CD4-positive, alpha-beta T cell treated with Interferon alpha-2 for 1 hour (primary cell): ENCODE data around the gene ING5.

Experiments
- DNase-seq, 2 donors: peaks; one replicate each; pipeline ENCODE4 v3.0.0-alpha.2; 2020 to 2022

The ING5 gene

DNA sequence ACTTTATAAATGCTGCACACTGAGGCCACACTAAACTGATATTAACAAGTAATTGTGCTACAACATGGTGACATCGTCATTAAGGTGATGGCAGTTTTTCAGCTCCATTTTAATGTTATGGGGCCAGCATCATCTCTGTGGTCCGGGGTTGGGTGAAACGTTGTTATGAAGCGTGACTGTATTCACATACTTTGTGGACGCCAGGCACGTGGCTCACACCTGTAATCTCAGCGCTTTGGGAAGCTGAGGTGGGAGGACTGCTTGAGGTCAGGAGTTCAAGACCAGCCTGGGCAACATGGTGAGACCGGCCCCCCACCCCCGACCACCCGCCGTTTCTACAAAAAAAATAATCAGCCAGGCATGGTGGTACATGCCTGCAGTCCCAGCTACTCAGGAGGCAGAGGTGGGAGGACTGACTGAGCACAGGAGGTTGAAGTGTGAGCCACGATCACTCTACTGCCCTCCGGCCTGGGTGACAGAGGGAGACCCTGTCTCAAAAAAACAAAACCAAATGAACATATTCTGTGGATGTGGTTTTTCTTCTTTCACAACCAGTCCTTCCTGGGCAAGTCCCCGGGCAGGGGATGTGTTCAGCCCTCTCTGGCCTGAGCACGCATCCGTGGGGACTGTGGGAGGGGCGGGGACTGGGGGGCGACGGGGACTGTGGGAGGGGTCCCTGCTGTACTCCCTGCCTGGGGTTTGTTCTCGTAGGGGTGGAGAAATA, 61.9 kb downstream of the ING5 start:
- peak; percentile 12 to 49 for DNase-seq

DNA sequence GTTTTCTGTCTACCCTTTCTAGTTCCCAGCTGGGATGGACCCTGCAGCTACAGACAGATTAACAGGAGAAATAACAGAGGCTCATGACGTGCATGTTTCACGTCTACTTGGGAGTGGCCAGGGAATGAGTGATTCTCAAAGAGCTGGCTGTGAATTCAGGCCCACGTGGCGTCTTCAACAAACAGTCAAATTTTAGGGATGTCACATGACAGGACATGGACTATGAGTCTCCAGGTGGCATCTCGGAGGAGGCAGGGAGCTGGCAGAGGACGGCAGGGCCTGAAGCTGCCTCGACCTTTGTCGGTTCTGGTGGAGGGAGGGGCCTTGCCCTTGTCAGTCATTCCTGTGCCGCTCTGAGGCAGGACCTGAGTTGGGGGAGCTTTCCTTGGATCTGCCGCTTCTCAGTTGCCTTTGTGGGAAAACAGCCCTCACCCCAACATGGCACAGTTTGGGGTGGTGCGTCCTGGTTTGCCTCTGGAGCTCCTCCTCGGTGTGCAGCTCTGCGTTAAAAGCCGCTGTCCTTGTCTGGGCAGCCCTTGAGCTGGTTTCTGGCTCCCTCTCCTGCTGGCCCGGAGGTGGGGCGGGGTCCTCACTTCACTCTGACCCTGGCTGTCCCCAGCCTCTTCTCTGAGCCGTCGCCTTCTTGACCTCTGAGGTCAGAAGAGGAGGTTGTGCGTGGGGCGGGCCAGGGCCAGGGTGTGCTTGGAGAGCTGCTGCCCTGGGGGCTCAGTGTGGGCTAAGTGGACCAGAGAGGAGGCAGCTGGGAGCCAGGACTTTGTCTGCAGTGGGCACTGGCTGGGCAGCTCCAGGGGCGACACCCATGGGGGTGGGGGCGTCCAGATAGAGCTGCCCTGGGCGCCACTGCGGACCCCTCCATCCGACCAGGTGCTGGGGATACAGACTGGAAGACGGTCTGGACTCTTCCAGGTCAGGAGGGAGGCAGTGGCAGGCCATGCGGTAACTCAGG, 62.7 kb downstream of the ING5 start:
- no peak for DNase-seq

DNA sequence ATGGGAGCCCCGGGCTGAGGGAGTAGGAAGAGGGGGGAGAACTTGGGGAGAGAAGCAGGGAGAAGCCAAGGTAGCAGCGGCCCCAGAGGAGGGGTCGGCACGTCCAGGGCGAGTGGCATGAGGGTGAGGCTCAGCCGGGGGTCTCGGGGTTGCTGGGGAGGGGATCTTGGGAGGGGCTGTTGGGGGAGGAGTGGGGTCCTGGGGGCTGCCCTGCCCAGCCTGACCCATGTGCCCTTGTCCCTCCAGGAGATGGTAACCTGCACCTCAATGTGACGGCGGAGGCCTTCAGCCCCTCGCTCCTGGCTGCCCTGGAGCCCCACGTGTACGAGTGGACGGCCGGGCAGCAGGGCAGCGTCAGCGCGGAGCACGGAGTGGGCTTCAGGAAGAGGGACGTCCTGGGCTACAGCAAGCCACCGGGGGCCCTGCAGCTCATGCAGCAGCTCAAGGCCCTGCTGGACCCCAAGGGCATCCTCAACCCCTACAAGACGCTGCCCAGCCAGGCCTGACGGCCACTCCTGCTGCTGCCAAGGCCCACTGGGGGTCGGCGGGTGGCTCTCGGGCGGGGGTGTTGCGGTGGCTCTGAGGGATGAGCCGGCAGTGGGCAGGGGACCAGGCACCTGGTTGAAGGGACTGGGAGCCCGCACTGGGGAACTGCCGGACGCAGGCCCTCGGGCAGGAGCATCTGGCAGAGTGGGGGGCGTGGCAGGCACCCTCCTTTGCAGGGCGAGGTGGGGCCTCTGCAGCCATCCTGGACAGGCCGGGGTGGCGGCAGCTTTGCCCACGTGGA, 65.8 kb downstream of the ING5 start:
- DNase-seq = no peak

DNA sequence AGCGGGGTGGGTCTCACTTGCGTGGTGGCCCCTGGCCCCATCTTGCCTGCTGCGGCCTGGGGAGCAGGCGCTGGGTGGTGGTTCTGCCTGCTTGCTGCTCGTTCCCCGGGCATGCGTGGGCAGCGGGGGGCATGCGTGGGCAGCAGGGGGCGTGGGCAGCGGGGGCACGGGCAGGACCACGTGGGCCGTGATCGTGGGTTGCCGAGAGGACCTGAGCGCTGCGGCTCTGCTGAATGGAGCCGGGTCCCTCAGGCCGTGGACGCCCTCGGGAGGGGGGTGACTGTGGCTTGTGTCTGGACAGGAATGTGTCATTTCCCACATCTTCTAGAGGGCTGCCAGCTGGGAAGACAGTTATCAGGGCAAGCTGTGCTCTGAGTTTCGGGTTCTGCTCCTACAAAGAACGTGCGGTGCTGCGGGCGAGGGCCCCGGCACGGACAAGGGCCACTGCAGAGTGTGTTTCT, 66.4 kb downstream of the ING5 start:
- DNase-seq = no peak

DNA sequence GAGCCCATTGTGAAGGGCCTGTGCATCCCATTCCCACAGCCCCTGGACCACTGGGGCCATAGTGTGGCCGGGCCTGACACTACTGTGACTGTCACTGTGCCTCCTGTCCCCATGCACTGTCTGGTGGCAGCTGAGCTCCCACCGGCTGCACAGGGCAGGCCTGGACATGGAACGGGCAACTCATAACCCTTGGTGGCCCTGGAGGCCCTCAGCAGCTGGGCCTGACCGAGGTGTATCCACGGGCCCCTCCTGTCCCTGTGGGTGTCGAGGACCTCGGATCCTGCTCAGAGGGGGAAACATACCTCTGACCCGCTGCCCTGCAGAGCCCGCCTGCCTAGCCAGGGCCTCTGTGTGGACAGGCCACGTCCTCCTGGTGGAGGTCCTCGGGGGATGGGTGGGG, 67.0 kb downstream of the ING5 start:
- DNase-seq = no peak

DNA sequence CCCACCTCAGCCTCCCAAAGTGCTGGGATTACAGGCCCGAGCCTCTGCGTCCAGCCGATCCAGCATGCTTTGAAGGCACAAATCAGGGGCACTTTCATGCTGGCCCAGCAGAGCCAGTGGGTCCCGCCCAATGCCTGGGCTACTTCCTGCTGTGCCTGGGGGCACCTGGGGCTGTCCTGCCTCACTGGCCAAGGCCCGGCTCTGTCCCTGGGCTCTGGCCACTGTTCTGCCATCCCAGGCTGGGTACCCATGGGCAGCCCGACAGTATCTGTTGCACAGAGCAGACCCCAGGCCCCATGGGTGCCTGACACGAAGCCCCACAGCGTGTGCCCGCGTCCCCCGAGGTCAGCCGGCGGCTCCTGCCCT, 68.0 kb downstream of the ING5 start:
- DNase-seq = no peak

DNA sequence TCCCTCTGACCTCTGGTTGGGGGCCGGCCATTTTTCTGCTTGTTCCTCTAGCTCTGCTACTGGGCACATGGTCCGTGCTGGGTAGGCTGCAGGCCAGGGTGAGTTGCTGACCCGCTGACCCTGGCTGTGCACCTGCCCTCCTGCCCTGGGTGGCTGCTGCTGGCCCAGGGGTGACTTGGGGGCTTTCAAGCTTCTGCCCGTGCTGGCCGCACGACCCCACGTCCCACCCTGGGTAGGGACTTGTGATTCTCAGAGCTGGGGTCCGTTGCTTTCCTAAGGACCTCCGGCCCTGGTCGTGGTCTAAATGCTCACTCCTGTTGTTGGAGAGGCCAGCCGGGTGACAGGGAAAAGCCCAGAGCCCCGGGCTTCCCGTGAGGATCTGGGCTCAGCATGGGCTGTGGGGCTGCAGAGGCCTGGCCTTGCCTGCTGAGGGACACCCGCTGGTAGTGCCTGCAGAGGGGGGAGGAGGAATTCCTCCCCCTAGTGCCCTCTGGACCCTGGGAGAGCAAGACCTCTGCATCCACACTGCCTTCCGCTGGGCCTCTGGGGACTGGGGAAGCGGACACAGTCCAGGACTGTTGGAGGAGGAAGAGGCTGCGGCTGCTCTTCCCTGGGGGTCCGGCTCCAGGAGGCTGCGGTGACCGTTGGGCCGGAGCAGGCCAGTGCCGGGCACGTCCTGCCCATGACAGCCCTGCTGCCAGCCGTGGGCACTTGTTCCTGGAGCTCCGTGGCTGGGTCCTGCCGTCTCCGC, 68.5 kb downstream of the ING5 start:
- DNase-seq = no peak

DNA sequence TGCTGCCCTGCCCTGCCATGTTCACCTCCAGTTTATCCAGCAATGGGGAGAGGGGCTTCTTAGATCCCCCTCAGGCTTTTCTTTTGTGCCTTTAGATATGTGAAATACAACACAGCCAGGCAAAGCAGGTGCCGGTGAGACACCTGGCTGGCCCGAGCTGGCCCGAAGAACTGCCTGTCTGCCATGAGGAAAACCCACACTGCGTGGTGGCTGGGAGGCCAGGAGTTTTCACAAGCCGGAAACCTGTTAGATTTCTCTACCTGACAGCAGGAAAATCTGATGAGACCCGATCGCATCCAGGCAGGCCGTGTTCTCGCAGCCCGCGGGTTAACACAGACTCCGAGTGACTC, 69.1 kb downstream of the ING5 start:
- no peak for DNase-seq

DNA sequence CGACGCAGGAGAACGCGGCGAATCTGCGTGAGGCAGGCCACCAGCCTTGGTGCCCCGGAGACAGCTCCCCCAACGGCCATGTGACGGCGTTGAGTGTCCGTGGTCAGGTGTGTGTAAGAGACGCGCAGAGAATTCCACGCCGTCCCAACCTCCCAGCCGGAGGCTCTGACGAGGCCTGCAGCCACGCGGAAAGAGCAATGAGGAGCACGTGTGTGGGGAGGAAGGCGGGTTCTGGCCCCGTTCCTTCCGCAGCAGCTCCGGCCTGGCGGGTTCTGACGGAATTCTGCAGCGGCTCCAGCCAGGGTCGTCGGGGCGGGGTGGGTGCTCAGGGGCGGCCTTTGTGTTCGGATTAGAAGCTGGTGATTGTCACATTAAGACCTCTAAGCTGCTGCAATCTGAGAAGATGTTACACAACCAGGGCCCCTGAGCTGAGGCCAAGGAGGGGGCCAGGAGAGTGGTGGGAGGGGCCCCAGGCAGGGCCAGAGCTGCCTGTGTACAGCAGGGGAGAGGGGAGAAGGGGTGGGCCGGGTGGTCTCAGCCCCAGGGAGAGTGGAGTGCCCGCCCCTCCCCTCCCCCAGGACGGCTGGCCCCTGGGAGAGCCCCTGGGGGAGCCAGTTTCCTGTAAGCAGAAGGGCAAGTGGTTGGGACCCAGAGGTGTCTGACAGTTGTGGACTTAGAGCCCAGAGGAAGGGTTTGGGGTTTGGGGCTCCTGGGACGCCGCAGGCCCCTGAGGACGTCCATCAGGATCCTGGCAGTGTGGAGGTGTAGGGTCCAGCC, 69.6 kb downstream of the ING5 start:
- DNase-seq = no peak

DNA sequence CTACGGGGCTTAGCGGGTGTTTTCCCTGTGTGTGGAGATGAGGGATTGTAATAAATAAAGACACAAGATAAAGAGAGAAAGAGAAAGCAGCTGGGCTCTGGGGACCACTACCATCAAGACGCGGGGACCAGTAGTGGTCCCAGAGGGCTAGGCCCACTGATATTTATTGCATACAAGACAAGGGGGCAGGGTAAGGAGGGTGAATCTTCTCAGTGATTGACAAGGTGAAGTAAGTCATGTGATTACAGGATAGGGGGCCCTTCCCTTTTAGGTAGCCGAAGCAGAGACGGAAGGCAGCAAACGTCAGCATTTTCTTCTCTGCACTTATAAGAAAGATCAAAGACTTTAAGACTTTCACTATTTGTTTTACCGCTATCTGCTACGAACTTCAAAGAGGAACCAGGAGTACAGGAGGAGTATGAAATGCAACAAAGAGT, 70.2 kb downstream of the ING5 start:
- peak in 1 of 2 donors; percentile 69 for DNase-seq

DNA sequence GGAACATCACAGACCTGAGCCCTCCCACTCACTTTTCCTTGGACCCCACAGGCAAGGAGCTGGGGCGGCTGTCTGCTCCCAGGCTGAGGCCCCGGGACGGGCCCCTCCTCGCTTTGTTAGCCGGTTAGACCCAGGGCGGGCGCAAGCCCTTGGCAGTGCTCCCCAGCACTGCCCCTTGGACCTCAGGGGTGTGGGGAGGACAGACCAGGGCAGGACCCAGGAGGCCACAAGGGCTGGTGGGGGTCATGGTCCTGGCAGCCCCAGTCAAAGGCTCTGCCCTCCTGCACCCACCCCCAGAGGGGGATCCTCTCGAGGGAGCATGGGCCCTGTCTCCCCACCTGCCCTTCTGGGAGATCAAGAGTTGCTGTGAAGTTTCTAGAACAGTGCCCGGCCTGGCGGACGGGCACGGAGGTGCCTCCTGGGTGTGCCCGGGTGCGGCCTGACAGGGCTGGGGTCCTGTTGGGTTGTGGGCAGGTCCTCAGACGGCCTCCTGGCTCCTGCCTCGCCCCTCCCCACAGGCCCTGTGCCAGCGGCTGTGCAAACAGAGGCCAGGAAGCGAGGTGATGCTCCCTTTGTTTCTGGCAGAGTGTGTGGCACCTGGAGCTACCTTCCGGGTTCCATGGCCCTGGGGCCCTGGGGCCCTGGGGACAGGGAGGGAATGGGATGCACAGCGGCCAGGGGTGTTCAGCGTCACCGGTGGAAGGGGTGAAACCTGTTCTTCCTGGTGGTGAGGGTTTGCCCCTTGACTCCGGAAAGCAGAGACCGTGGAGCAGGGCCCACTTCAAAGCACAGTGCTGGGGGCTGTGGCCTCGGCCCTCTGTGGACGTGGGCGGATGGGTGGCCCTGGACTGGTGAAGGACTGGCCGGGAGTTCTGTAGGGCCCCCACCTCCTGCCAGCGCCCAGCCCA, 71.9 kb downstream of the ING5 start:
- DNase-seq = no peak

DNA sequence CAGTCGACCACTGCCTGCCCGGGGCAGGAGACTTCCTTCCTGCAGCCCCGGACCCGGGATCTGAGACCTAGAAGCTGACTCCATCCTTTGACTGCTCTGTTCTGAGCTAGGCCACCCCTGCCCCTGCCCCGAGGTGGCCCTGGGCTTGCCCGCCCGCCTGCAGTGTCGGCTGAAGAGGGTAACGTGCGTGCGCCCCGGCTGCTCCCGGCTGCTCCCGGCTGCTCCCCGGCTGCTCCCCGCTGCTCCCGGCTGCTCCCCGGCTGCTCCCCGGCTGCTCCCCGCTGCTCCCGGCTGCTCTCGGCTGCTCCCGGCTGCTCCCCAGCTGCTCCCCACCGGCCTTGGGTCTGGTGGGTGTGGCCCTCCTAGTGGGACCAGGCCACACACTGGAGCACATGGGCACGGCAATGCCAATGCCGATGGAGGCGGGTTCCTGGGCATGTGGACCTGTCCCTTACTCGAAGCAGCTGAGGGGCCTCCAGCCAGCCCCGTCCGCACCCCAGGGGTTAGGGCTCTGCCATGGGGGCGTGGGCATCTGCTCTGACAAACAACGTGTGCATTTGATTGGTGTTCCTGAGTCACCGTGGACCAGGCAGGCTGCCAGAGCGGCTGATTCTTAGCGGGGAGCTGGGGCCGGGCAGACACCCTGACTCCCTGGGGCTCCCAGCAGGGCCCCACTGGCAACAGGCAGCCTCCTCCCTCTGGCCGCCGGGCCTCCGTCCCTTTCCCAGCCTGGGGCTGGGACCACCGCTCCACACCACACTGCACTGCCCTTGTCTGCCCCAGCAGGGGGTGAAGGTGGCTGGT, 72.8 kb downstream of the ING5 start:
- DNase-seq = no peak

DNA sequence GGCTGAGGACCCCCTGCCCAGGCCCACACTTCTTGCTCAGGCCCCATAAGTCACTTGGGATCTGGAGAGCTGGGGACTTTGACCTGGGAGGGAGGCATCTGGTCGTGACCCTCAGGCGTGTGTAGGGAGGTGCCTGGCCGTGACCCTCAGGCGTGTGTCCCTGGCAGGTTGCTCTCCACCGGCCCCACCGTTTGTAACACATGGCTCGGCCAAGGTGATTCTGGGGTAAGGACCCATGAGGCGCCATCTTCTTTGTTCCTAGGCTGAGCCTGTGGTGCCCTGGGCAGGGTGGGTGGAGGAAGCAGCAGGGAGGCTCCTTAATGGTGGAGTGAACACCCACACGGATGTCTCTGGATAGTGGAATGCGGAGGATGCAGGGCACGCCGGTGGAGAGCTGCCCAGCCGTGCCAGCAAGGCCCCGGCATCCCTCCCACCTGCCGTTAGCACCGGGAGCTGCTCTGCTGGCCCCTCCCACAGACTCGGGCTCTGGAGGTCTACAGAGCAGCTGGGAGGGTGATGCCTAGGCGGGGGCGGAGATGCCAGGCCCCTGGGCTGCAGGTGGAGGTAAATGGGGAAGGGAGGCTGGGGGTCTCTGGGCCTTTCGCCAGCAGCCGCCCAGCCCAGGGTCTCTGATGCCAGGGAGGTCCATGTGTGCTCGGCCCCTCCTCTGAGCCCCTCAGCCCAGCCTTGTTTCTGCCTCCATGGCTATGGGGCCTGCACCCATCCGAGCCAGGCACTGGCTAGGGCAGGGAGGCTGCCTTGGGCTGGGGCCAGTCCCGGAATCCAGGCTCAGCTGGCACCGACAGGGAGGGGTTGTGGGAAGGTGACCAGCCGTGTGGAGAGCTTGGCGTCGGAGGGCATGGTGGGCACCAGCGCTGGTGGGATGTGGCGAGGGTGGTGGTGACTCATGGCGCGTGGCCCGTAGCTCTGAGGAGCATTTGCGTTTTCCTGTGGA, 73.7 kb downstream of the ING5 start:
- no peak for DNase-seq

DNA sequence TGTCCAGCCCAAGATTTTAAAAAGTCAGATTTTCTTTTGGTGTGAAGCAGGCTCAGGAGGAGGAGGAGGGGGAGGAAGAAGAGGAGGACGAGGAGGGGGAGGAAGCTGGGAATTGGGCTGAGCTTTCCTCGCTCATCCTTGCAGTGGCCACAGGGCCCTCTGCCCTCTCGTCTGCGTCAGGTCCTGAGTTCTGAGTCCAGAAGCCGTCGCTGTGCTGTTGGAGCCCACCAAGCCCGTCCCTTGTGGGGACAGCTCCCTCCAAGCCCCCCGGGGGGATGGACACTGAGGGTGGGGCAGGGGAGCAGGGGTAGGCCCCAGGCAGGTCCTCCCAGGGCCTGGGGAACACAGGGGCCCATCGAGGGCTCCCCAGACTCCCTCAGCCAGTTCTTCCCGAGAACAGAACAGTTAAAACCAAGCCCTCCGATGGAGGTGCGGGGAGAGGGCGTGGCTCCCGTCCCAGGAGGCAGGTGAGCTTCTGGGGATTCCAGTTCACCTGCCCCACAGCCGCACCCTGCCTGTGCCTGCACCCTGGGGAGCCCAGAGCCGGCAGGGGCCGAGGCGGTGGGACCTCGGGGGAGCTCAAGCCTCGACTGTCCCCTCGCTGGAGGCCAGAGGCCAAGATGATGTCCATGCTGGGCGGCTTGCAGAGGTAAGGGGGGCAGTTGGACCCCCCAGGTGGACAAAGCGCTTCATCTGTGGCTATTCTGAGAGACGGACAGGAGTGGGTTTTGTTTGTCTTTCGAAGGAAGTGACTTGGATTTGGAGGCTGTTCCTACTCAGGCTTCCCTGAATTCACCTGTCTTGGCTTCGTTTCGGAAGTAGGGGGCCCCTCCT, 74.7 kb downstream of the ING5 start, which contains the start of gene GAL3ST2:
Gene GAL3ST2 (plus strand): TSS at position 487 of the 834 bp plus-strand sequence. CDS start 134 bp downstream, at position 621.
- DNase-seq = no peak

DNA sequence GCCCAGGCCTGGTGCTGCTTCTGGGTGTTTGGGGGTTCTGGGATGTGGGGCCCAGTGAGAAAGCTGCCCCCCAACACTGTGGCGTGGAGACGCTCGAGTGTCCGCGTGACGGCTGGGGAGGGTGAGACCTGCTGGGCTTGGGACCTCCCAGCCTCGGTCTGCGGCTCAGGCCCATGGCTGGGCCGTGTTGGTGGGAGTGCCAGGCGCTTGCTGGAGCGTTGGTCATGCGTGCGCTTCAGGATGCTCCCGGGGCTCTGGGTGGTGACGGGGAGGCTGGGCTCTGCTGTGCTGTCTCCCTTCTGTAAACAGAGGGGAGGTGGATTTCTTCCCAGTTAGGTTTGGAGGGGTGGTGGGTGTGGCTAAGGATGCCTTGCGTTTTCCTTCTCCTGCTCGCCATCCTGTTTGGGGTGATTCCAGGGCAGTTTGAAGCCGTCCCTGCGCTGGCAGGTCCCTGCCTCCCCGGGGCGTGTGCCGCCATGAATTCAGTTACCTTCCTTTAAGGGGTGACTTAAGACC, 75.4 kb downstream of the ING5 start:
- DNase-seq = no peak

DNA sequence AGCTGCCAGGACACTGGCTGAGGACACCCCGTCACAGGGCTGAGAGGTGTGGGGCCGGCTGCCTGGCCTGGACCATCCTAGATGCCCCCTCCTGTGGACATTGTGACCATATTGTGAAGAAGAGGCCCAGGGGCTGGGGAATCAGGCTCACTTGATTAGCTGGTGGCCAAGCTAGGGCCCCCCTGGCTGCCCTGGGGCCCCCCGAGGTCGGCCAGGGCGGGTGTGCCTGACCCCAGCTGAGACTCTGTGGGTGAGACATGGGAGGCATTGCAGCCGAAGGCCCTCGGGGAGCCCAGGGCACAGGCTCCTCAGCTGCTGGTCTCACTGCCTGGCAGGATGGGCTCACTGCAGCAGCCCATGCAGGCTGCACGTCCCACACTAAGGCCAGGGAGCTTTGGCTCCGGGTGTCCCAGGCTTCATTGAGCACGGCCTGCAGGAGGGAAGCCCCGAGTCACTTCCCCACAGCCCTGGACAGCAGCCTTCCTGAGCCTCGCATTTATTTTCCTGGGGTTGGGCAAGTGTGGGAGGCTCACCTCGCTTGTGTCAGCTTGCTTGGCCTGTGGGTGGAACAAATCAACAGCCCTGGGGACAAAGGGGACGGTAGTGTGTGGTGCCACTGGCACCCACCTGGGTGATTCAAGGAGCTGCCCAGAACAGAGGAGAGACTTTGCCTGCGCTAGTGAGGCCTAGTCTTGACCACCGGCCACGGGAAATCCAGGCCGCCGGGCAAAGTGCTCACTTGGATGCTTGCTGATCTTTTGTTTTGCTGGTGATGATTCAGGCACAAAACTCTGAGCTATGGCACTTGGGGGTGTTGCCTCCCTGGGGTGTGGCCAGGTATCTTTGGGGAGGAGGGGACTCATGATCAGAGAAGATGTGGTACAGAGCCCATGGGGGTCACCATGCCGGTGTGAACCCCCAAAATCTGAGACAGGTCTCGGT, 76.1 kb downstream of the ING5 start:
- DNase-seq = no peak
